Measurements from ENCODE around the gene NPTX2.

Gene NPTX2

GRCh38 chr7:98618786-98619185, 1.7 kb downstream of the NPTX2 start:
- TF ChIP-seq, protein P1, sequence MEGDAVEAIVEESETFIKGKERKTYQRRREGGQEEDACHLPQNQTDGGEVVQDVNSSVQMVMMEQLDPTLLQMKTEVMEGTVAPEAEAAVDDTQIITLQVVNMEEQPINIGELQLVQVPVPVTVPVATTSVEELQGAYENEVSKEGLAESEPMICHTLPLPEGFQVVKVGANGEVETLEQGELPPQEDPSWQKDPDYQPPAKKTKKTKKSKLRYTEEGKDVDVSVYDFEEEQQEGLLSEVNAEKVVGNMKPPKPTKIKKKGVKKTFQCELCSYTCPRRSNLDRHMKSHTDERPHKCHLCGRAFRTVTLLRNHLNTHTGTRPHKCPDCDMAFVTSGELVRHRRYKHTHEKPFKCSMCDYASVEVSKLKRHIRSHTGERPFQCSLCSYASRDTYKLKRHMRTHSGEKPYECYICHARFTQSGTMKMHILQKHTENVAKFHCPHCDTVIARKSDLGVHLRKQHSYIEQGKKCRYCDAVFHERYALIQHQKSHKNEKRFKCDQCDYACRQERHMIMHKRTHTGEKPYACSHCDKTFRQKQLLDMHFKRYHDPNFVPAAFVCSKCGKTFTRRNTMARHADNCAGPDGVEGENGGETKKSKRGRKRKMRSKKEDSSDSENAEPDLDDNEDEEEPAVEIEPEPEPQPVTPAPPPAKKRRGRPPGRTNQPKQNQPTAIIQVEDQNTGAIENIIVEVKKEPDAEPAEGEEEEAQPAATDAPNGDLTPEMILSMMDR (IDR thresholded peaks at IDR 0.05; ENCODE audit: low read length, missing control alignments), result no peak
- no peak for DNase-seq (ENCODE audit: low read depth)
- peak overlapping the region; percentile 28 for H3K4me3 ChIP-seq (replicated peaks; ENCODE audit: low read depth, low read length)

GRCh38 chr7:98619450-98620321, 2.6 kb downstream of the NPTX2 start:
- TF ChIP-seq, protein P1 (IDR thresholded peaks at IDR 0.05; ENCODE audit: low read length, missing control alignments), result no peak
- peak overlapping the region; percentile 28 for H3K4me3 ChIP-seq (replicated peaks; ENCODE audit: low read depth, low read length)
- DNase-seq (ENCODE audit: low read depth), result peak; percentile 54

GRCh38 chr7:98621573-98622482, 4.7 kb downstream of the NPTX2 start:
- no peak overlapping the region for H3K4me3 ChIP-seq (replicated peaks; ENCODE audit: low read depth, low read length)
- DNase-seq (ENCODE audit: low read depth), result no peak
- TF ChIP-seq, protein P1 (IDR thresholded peaks at IDR 0.05; ENCODE audit: low read length, missing control alignments), result no peak

DNA sequence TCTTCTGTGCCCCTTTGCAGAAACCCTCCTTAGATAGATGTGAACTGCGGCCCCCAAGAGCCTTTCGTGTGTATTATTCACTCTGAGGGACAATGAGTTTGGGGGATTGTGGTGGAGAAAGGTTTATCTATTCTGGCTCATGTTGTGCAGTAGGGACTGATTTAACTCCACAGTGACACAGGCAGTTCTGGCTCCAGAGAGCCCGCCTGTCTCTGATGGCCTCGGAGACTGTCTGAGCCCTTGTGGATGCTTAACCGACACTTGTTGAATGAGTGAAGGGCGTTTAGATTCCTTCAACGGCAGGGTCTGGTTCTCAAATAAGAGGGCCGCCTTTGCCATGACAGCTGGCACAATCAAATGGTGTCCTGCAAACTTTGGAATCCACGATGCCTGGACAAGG, 5.8 kb downstream of the NPTX2 start:
- H3K4me3 ChIP-seq (replicated peaks; ENCODE audit: low read depth, low read length), result no peak overlapping the region
- DNase-seq (ENCODE audit: low read depth), result no peak
- TF ChIP-seq, protein P1 (IDR thresholded peaks at IDR 0.05; ENCODE audit: low read length, missing control alignments), result no peak

GRCh38 chr7:98624846-98625420, 7.8 kb downstream of the NPTX2 start:
- H3K4me3 ChIP-seq (replicated peaks; ENCODE audit: low read depth, low read length), result no peak overlapping the region
- DNase-seq (ENCODE audit: low read depth), result no peak
- TF ChIP-seq, protein P1 (IDR thresholded peaks at IDR 0.05; ENCODE audit: low read length, missing control alignments), result no peak

DNA sequence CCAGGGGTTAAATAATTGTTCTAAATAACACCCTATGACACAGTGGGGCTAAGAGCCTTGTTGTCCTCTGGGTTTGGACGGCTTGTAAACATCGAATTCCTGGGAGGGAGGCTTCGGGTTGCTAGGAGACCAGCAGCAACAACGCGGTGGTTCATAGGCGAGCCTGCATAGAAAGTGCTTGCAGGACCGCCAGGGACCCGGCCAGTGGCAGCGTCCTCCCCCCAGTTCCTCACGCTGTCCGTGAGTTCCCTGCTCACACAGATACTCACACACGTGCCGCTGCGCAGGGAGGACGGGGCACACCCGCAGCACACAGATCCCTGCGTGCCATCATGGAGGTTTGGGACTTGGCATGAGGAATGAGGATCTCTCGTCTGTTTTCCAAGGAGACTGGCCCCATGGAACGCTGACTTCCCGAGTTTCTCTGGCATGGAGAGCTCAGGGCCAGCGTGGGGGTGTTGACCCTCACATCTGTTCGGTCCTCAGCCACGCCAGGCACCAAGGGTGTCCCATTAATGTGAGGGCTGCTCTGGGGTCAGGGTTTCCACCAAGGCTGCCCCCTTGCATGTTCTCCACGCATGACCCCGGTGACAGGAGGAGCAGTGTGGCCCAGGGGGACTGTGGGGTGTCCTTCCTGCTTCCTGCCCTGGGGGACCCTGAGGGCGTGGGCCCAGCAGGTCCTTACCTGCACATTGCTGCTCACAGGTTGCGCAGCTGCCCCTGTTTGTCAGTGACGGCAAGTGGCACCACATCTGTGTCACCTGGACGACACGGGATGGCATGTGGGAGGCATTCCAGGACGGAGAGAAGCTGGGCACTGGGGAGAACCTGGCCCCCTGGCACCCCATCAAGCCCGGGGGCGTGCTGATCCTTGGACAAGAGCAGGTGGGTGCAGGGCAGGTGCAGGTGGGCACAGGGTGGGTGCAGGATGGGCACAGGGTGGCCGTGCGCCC, 9.7 kb downstream of the NPTX2 start:
- TF ChIP-seq, protein P1 (IDR thresholded peaks at IDR 0.05; ENCODE audit: low read length, missing control alignments), result no peak
- DNase-seq (ENCODE audit: low read depth), result no peak

More for the DNA sequence above, 9.7 kb downstream of the NPTX2 start:
- no peak overlapping the region for H3K4me3 ChIP-seq (replicated peaks; ENCODE audit: low read depth, low read length)
